Pancreas (tissue), 10 donors: Measurements from ENCODE around the gene SLC10A7. TPM values are rescaled to one million over a fixed set of nuclear protein-coding genes. Genes with fewer than 3 reads are reported as not detected.

Source experiments
- ATAC-seq, 4 donors: fragments of 200-7000 bp; cut with Tn5 transposase; one replicate each; pipeline versions ENCODE4 v1.8.0 to v1.9.1; 2020; ENCODE audit warnings: mild to moderate bottlenecking in 4 of 4, moderate library complexity in 4 of 4
- DNase-seq, 6 donors: peaks; one replicate each; pipeline ENCODE4 v3.0.0-alpha.2; 2020
- FAIRE-seq: peaks from 2 replicates; lab custom pipeline; 2012; peaks lifted over from hg19 to GRCh38; lab: Jason Lieb, UNC
- H3K27ac ChIP-seq, 4 donors: fragments of 200-600 bp; sonication (generic); 1 replicate in 3 of 4; 2 replicates in 1 of 4; pipeline versions ENCODE4 v1.5.0 to v1.8.0; 2020
- H3K27me3 ChIP-seq, 4 donors: fragments of 200-600 bp; one replicate each; pipeline ENCODE4 v1.8.0; 2021
- H3K36me3 ChIP-seq, 3 donors: fragments of 200-600 bp; sonication (generic) in 1 of 3; one replicate each; pipeline versions ENCODE4 v1.5.0 to v1.8.0; 2020 to 2021
- H3K4me1 ChIP-seq, 3 donors: fragments of 200-600 bp; one replicate each; pipeline ENCODE4 v1.8.0; 2021
- H3K4me3 ChIP-seq, 4 donors: fragments of 200-600 bp; sonication (generic) in 2 of 4; one replicate each; pipeline versions ENCODE4 v1.5.0 to v1.8.0; 2020 to 2021
- H3K9me3 ChIP-seq, 4 donors: fragments of 200-600 bp; one replicate each; pipeline ENCODE4 v1.8.0; 2021
- CTCF ChIP-seq, 4 donors: fragments of 200-600 bp; sonication (generic) in 3 of 4; IDR thresholded peaks; one replicate each; pipeline versions ENCODE4 v1.5.0 to v1.8.0; 2021; ENCODE audit warnings: antibody characterized with exemption in 4 of 4
- WGBS, 2 donors: extraction: QIAGEN DNeasy Blood & Tissue Kit; methylation state at CpG; one replicate each; pipeline ENCODE4 v1.1.7; 2013; 5-methylcytosine and 5-hydroxymethylcytosine counted together
- intact Hi-C, 3 donors: fragments of 100-400 bp; cut with DNase I; formaldehyde crosslinking; loops; one replicate each; pipeline versions ENCODE4 v1.11.1 to v1.14.2; 2022
- polyA plus RNA-seq, 2 donors: library from polyadenylated mRNA; stranded (reverse); fragments of 200-250 nt; gene quantifications; one replicate each; pipeline ENCODE4 v1.2.3, GENCODE V29; 2013
- total RNA-seq, 6 donors: library from RNA; stranded (reverse); fragmentation: NEBNext Ultra II Directional in 4 of 6; extraction: Animal tissue kit (Norgen Biotek cat#: 25700) in 4 of 6; gene quantifications; one replicate each; pipeline versions ENCODE4 v1.2.1 to v1.2.4, GENCODE V29; 2021 to 2023
- donor health status: healthy with polysubstance abuse.
- donor health status: DM: no; HTN: no; CAD: no; lungs with moderate emphysema.
- donor health status: DM: no; HTN: no; CAD: no.
- donor health status: control.
- donor health status: control.
- donor health status: Bipolar disorder and iron deficiency.
- donor health status: DM: yes; HTN: yes; CAD: no.
- donor health status: DM: no; HTN: no; CAD: no.
- donor health status: DM: no; HTN: no; CAD: no.
- donor health status: DM: yes; HTN: yes; CAD: no.

SLC10A7 gene
- total and polyA plus RNA-seq, 8 donors = 2.1 to 11.1 (median 6.9) TPM

GRCh38 chr4:146522098-146522868, 543 bp upstream of the SLC10A7 start:
- peak overlapping the region; percentile 72 to 88 (median 82) for H3K27ac ChIP-seq
- no peaks in the 10 kb centered on the region for H3K36me3 ChIP-seq
- ATAC-seq = peak; percentile 95 to 98 (median 96)
- H3K27me3 ChIP-seq = no peaks in the 10 kb centered on the region
- H3K4me3 ChIP-seq = peak overlapping the region; percentile 93 to 98 (median 94)
- peak; percentile 85 to 94 (median 92) for DNase-seq
- intact Hi-C loops = no loop called here
- no peak for FAIRE-seq
- peaks cover 0 to 5% (median 0%) of the 10 kb centered on the region in 3 donors for H3K4me1 ChIP-seq
- TF ChIP-seq CTCF (IDR thresholded peaks at IDR 0.05) = no peak
- WGBS, 2 donors = 0% methylated on average over 59 to 62 of the region's 62 CpGs
- no peaks in the 10 kb centered on the region for H3K9me3 ChIP-seq

- DNase-seq (peak in 4 of 6 donors; percentile 24 to 38 (median 32)), FAIRE-seq (no peak), ATAC-seq (peak; percentile 57 to 83 (median 70))
- no peaks in the 10 kb centered on the region for H3K9me3 ChIP-seq
- peaks cover 0 to 5% (median 0%) of the 10 kb centered on the region in 3 donors for H3K4me1 ChIP-seq
- H3K4me3 ChIP-seq = peak overlapping the region; percentile 93 to 98 (median 94)
- no peak for TF ChIP-seq CTCF (IDR thresholded peaks at IDR 0.05)
- H3K27ac ChIP-seq = peak overlapping the region; percentile 72 to 88 (median 82)
- no peaks in the 10 kb centered on the region for H3K36me3 ChIP-seq
- no peaks in the 10 kb centered on the region for H3K27me3 ChIP-seq
- 0% methylated on average over 12 of the region's 12 CpGs for WGBS, 2 donors
- intact Hi-C loops = no loop called here
Measured at GRCh38 chr4:146520896-146521540, 722 bp downstream of the SLC10A7 start.

GRCh38 chr4:146514651-146515357, 6.9 kb downstream of the SLC10A7 start:
- DNase-seq (no peak), FAIRE-seq (no peak), ATAC-seq (no peak)
- intact Hi-C loops = no loop called here
- Histone ChIP-seq H3K4me1 (peaks cover 0 to 5% (median 0%) of the 10 kb centered on the region in 3 donors), H3K4me3 (no peak overlapping the region), H3K36me3 (no peaks in the 10 kb centered on the region), H3K9me3 (no peaks in the 10 kb centered on the region), H3K27me3 (no peaks in the 10 kb centered on the region), H3K27ac (no peak overlapping the region)
- 86 to 87% methylated on average over 7 of the region's 7 CpGs for WGBS, 2 donors
- TF ChIP-seq CTCF (IDR thresholded peaks at IDR 0.05) = no peak

GRCh38 chr4:146513548-146513947, 8.2 kb downstream of the SLC10A7 start:
- H3K36me3 ChIP-seq = no peaks in the 10 kb centered on the region
- no peak for FAIRE-seq

More at GRCh38 chr4:146513548-146513947, 8.2 kb downstream of the SLC10A7 start:
- no peaks in the 10 kb centered on the region for H3K4me1 ChIP-seq
- no peak for DNase-seq
- H3K4me3 ChIP-seq = no peak overlapping the region
- intact Hi-C loops = no loop called here
- H3K9me3 ChIP-seq = no peaks in the 10 kb centered on the region
- H3K27ac ChIP-seq = no peak overlapping the region
- 95 to 97% methylated on average over 1 of the region's 1 CpG for WGBS, 2 donors
- no peaks in the 10 kb centered on the region for H3K27me3 ChIP-seq
- TF ChIP-seq CTCF (IDR thresholded peaks at IDR 0.05) = no peak
- ATAC-seq = no peak
